ENCODE measurements around the gene APOO. TPM values are rescaled to one million over a fixed set of nuclear protein-coding genes. Genes with fewer than 3 reads are reported as not detected.

APOO gene
- total and polyA plus RNA-seq, 2 of the 13 experiments (the other 11 are each of a cell fraction or from before 2014, with no cell fraction given): 9.7 to 22.1 TPM

GRCh38 chrX:23907498-23908218 is at the start of gene APOO, which contains the start of gene CXorf58 (continued):
- peak; percentile 74; the same call in 2 of the 3 replicates for TF ChIP-seq MXI1 (IDR thresholded peaks at IDR 0.05; ENCODE audit: borderline replicate concordance, low read depth, low read length)
- TF ChIP-seq MAFG (CRISPR knock-in tag; IDR thresholded peaks at IDR 0.05): no peak
- peak; percentile 81 for TF ChIP-seq ZFY (CRISPR knock-in tag; IDR thresholded peaks at IDR 0.05)
- TF ChIP-seq HDAC2 (CRISPR knock-in tag; IDR thresholded peaks at IDR 0.05): no peak; the same call in 1 of the 2 replicates
- no peak for TF ChIP-seq CCDC6 (CRISPR knock-in tag; IDR thresholded peaks at IDR 0.05)
- no peak for TF ChIP-seq CHD2 (IDR thresholded peaks at IDR 0.05; ENCODE audit: low read depth, low read length)
- no peak for TF ChIP-seq REXO4 (CRISPR knock-in tag; IDR thresholded peaks at IDR 0.05; ENCODE audit: borderline replicate concordance)
- no peak for TF ChIP-seq EEA1 (CRISPR knock-in tag; IDR thresholded peaks at IDR 0.05; ENCODE audit: borderline replicate concordance)
- 0 out of 2 replicates have a peak, but pooled peaks have one; percentile 13 for TF ChIP-seq ERF (CRISPR knock-in tag; IDR thresholded peaks at IDR 0.05)
- peak; percentile 85 for TF ChIP-seq ZNF501 (CRISPR knock-in tag; IDR thresholded peaks at IDR 0.05)
- 0 out of 2 replicates have a peak, but pooled peaks have one; percentile 56 for TF ChIP-seq ZNF644 (CRISPR knock-in tag; IDR thresholded peaks at IDR 0.05; ENCODE audit: low read depth)
- TF ChIP-seq, protein P1, sequence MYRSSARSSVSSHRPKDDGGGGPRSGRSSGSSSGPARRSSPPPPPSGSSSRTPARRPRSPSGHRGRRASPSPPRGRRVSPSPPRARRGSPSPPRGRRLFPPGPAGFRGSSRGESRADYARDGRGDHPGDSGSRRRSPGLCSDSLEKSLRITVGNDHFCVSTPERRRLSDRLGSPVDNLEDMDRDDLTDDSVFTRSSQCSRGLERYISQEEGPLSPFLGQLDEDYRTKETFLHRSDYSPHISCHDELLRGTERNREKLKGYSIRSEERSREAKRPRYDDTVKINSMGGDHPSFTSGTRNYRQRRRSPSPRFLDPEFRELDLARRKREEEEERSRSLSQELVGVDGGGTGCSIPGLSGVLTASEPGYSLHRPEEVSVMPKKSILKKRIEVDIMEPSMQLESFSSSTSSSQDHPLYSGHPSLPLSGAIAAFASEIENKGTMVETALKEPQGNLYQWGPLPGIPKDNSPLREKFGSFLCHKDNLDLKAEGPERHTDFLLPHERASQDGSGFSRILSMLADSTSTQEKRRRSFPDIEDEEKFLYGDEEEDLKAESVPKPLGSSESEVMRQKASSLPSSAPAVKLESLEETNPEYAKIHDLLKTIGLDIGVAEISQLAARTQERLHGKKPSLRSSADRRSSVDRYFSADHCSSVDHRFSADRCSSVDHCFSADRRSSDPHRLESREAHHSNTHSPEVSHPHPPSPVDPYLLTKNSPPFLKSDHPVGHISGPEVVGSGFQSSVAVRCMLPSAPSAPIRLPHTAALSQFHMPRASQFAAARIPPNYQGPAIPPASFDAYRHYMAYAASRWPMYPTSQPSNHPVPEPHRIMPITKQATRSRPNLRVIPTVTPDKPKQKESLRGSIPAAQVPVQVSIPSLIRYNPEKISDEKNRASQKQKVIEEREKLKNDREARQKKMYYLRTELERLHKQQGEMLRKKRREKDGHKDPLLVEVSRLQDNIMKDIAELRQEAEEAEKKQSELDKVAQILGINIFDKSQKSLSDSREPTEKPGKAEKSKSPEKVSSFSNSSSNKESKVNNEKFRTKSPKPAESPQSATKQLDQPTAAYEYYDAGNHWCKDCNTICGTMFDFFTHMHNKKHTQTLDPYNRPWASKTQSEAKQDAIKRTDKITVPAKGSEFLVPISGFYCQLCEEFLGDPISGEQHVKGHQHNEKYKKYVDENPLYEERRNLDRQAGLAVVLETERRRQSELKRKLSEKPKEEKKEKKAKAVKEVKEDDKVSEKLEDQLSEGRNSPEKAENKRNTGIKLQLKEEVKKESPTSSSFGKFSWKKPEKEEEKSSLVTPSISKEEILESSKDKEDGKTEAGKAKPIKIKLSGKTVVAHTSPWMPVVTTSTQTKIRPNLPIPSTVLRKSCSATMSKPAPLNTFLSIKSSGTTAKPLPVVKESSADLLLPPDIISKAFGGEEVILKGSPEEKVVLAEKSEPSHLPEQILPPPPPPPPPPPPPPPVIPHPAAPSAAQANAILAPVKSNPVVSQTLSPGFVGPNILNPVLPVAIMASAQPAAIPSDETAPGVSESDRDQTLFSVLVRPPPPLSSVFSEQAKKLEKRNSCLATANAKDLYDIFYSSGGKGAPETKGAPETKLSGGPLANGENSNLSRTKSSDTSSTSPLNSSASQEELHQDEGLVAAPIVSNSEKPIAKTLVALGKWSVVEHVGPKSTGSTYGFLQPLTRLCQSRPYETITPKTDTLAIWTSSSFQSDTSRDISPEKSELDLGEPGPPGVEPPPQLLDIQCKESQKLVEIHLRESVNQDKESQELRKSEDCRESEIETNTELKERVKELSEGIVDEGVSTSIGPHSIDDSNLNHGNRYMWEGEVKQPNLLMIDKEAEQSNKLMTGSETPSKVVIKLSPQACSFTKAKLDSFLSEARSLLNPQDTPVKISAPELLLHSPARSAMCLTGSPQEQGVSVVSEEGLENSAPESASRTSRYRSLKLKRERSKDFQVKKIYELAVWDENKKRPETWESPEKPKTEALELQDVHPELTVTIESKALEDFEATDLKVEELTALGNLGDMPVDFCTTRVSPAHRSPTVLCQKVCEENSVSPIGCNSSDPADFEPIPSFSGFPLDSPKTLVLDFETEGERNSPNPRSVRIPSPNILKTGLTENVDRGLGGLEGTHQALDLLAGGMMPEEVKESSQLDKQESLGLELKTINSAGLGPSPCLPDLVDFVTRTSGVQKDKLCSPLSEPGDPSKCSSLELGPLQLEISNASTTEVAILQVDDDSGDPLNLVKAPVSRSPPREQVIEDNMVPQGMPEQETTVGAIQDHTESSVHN (CRISPR knock-in tag; IDR thresholded peaks at IDR 0.05): no peak
- TF ChIP-seq HES4 (CRISPR knock-in tag; IDR thresholded peaks at IDR 0.05; ENCODE audit: borderline replicate concordance): no peak
- no peak for TF ChIP-seq IRX3 (CRISPR knock-in tag; IDR thresholded peaks at IDR 0.05; ENCODE audit: borderline replicate concordance, low read depth)
- no peak for TF ChIP-seq DDIT3 (CRISPR knock-in tag; IDR thresholded peaks at IDR 0.05)
- TF ChIP-seq, protein P2, sequence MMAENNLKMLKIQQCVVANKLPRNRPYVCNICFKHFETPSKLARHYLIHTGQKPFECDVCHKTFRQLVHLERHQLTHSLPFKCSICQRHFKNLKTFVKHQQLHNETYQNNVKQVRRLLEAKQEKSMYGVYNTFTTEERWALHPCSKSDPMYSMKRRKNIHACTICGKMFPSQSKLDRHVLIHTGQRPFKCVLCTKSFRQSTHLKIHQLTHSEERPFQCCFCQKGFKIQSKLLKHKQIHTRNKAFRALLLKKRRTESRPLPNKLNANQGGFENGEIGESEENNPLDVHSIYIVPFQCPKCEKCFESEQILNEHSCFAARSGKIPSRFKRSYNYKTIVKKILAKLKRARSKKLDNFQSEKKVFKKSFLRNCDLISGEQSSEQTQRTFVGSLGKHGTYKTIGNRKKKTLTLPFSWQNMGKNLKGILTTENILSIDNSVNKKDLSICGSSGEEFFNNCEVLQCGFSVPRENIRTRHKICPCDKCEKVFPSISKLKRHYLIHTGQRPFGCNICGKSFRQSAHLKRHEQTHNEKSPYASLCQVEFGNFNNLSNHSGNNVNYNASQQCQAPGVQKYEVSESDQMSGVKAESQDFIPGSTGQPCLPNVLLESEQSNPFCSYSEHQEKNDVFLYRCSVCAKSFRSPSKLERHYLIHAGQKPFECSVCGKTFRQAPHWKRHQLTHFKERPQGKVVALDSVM (CRISPR knock-in tag; IDR thresholded peaks at IDR 0.05): peak; percentile 49
- peak; percentile 57; the same call in 1 of the 2 replicates for TF ChIP-seq SALL1 (CRISPR knock-in tag; IDR thresholded peaks at IDR 0.05)
- no peak for TF ChIP-seq ZMYM3 (CRISPR knock-in tag; IDR thresholded peaks at IDR 0.05)
